B cell (primary cell): Measurements from ENCODE around the gene BTF3. TPM values are rescaled to one million over a fixed set of nuclear protein-coding genes. Genes with fewer than 3 reads are reported as not detected.

Source experiments
- ATAC-seq: fragments of 200-7000 bp; cut with Tn5 transposase; one replicate; pipeline ENCODE4 v1.10.0; 2021; ENCODE audit warnings: low read depth, mild to moderate bottlenecking, moderate number of reproducible peaks, moderate library complexity
- CTCF ChIA-PET: fragments of 350-600 bp; sonication (Branson Sonifier 250); formaldehyde crosslinking; loops from one replicate; lab custom pipeline; 2021; ENCODE audit warnings: antibody characterized with exemption, inconsistent platforms; lab: Charles Lee
- POLR2A ChIA-PET: fragments of 350-600 bp; sonication (Branson Sonifier 250); formaldehyde crosslinking; loops from one replicate; lab custom pipeline; 2021; ENCODE audit warnings: antibody characterized with exemption; lab: Charles Lee
- DNase-seq: peaks from one replicate; pipeline ENCODE4 v3.0.0; 2013
- H2AFZ ChIP-seq: 2 replicates; pipeline ENCODE4 v1.6.1; 2012; ENCODE audit warnings: mild to moderate bottlenecking, low read depth, low read length; ENCODE audit not compliant: insufficient read depth, poor library complexity, severe bottlenecking
- H3K27ac ChIP-seq, 2 donors: 1 replicate in 1 of 2; 2 replicates in 1 of 2; pipeline ENCODE4 v1.5.1; 2012 to 2013; ENCODE audit warnings: low read length in 2 of 2, mild to moderate bottlenecking in 2 of 2, moderate library complexity in 1 of 2
- H3K27me3 ChIP-seq, 4 experiments: fragments of 200-600 bp in 1 of 4; sonication (generic) in 1 of 4; replicated peaks in 1 of 4; 1 replicate in 2 of 4; 2 replicates in 2 of 4; pipeline versions ENCODE4 v1.6.1 to v1.7.0; 2013 to 2016; ENCODE audit warnings: low read length in 3 of 4, mild to moderate bottlenecking in 2 of 4, mixed read lengths in 1 of 4, moderate library complexity in 1 of 4; ENCODE audit not compliant: insufficient read depth in 4 of 4, control insufficient read depth in 3 of 4; ENCODE audit errors: control extremely low read depth in 1 of 4
- H3K36me3 ChIP-seq, 2 experiments: replicated peaks in 1 of 2; 1 replicate in 1 of 2; 2 replicates in 1 of 2; pipeline versions ENCODE4 v1.6.1 to v1.7.1; 2013; ENCODE audit warnings: low read length in 1 of 2; ENCODE audit not compliant: insufficient read depth in 2 of 2, control insufficient read depth in 1 of 2; ENCODE audit errors: control extremely low read depth in 1 of 2, extremely low read depth in 1 of 2
- H3K4me1 ChIP-seq, 2 donors: fragments of 200-600 bp in 1 of 2; sonication (generic) in 1 of 2; 1 replicate in 1 of 2; 2 replicates in 1 of 2; pipeline versions ENCODE4 v1.5.1 to v1.6.1; 2013 to 2017; ENCODE audit warnings: low read length in 2 of 2; ENCODE audit not compliant: control insufficient read depth in 2 of 2, insufficient read depth in 2 of 2
- H3K4me2 ChIP-seq: replicated peaks from 2 replicates; pipeline ENCODE3; 2012; ENCODE audit warnings: mild to moderate bottlenecking, low read depth, low read length; ENCODE audit not compliant: poor library complexity, severe bottlenecking
- H3K4me3 ChIP-seq, 5 experiments: fragments of 200-600 bp in 1 of 5; sonication (generic) in 1 of 5; 1 replicate in 3 of 5; 2 replicates in 2 of 5; pipeline versions ENCODE4 v1.5.1 to v1.7.0; 2011 to 2016; ENCODE audit warnings: low read length in 4 of 5, mild to moderate bottlenecking in 4 of 5, low read depth in 2 of 5, control low read depth in 1 of 5, moderate library complexity in 1 of 5; ENCODE audit not compliant: insufficient read depth in 1 of 5; ENCODE audit errors: control extremely low read depth in 1 of 5, extremely low read depth in 1 of 5
- H3K79me2 ChIP-seq: fragments of 200-600 bp; sonication (generic); one replicate; pipeline ENCODE4 v1.6.0; 2016; ENCODE audit warnings: low read length; ENCODE audit not compliant: control insufficient read depth, insufficient read depth
- H3K9ac ChIP-seq: fragments of 200-600 bp; sonication (generic); 2 replicates; pipeline ENCODE4 v1.6.1; 2017; ENCODE audit warnings: mild to moderate bottlenecking, low read length, moderate library complexity
- H3K9me3 ChIP-seq, 3 donors: one replicate each; pipeline versions ENCODE4 v1.6.1 to v1.7.1; 2013; ENCODE audit warnings: low read length in 2 of 3; ENCODE audit not compliant: control insufficient read depth in 2 of 3, insufficient read depth in 1 of 3; ENCODE audit errors: control extremely low read depth in 1 of 3
- H4K20me1 ChIP-seq: 2 replicates; pipeline ENCODE4 v1.6.0; 2012; ENCODE audit warnings: mild to moderate bottlenecking, low read length; ENCODE audit not compliant: insufficient read depth, control insufficient read depth, poor library complexity, severe bottlenecking
- H3K27ac Mint-ChIP-seq: one replicate; pipeline ENCODE4 v1.8.0; 2021; ENCODE audit warnings: mixed read lengths
- H3K27me3 Mint-ChIP-seq: one replicate; pipeline ENCODE4 v1.8.0; 2021; ENCODE audit warnings: mixed read lengths
- H3K4me1 Mint-ChIP-seq: one replicate; pipeline ENCODE4 v1.8.0; 2021; ENCODE audit warnings: mixed read lengths
- H3K4me3 Mint-ChIP-seq: one replicate; pipeline ENCODE4 v1.8.0; 2021; ENCODE audit warnings: mixed read lengths
- H3K9me3 Mint-ChIP-seq: one replicate; pipeline ENCODE4 v1.8.0; 2022; ENCODE audit warnings: mixed read lengths; ENCODE audit not compliant: insufficient read depth
- EZH2 ChIP-seq: IDR thresholded peaks from 2 replicates; pipeline ENCODE4 v1.6.1; 2012; ENCODE audit warnings: borderline replicate concordance, low read depth, mild to moderate bottlenecking, moderate library complexity, low read length; ENCODE audit not compliant: insufficient read depth, poor library complexity, severe bottlenecking
- WGBS: methylation state at CpG from one replicate; pipeline ENCODE4 v1.1.5; 2013; ENCODE audit warnings: missing lambda C conversion rate; ENCODE audit not compliant: insufficient coverage; 5-methylcytosine and 5-hydroxymethylcytosine counted together
- intact Hi-C: fragments of 100-400 bp; cut with micrococcal nuclease; formaldehyde crosslinking; loops from one replicate; pipeline ENCODE4 v1.10.0; 2022
- polyA plus RNA-seq: library from polyadenylated mRNA; depleted of rRNA; stranded (reverse); fragments of >200 nt; gene quantifications from 2 replicates; pipeline ENCODE4 v1.2.3, GENCODE V29; 2012
- total RNA-seq, 2 donors: library from RNA; stranded (reverse); fragments of 120-200 nt in 1 of 2; gene quantifications; 1 replicate in 1 of 2; 2 replicates in 1 of 2; pipeline versions ENCODE4 v1.2.3 to v1.2.4, GENCODE V29; 2013 to 2022
- TF ChIP-seq, protein P1 (sequence below): fragments of 200-600 bp; IDR thresholded peaks from one replicate; pipeline ENCODE4 v1.8.0; 2022; ENCODE audit warnings: antibody characterized with exemption, mild to moderate bottlenecking

BTF3 gene
- total and polyA plus RNA-seq, 2 donors (not counting 1 experiment from before 2014, with no cell fraction given), result 309 to 466 TPM

- Histone ChIP-seq H3K36me3 (no peaks in the 10 kb centered on the region), H3K9ac (no peak overlapping the region), H3K9me3 (peaks cover 0 to 1% (median 0%) of the 10 kb centered on the region in 3 donors), H4K20me1 (no peaks in the 10 kb centered on the region), H3K4me2 (no peak overlapping the region), H3K4me1 (no peaks in the 10 kb centered on the region), H3K79me2 (no peaks in the 10 kb centered on the region), H3K27ac (no peak overlapping the region), H3K4me3 (no peak overlapping the region), H3K27me3 (peaks cover 0 to 10% (median 2%) of the 10 kb centered on the region in 4 experiments), H2AFZ (no peak overlapping the region)
- H3K9me3 Mint-ChIP-seq, result no peaks in the 10 kb centered on the region
- DNase-seq, result no peak
- CTCF ChIA-PET, result no interaction called here
- ATAC-seq, result no peak
- H3K27me3 Mint-ChIP-seq, result peaks cover 59% of the 10 kb centered on the region
- no peaks in the 10 kb centered on the region for H3K4me1 Mint-ChIP-seq
- POLR2A ChIA-PET, result no interaction called here
- 100% methylated on average over 2 of the region's 4 CpGs for WGBS
- intact Hi-C loops, result no loop called here
- no peak overlapping the region for H3K4me3 Mint-ChIP-seq
- TF ChIP-seq, protein P1, sequence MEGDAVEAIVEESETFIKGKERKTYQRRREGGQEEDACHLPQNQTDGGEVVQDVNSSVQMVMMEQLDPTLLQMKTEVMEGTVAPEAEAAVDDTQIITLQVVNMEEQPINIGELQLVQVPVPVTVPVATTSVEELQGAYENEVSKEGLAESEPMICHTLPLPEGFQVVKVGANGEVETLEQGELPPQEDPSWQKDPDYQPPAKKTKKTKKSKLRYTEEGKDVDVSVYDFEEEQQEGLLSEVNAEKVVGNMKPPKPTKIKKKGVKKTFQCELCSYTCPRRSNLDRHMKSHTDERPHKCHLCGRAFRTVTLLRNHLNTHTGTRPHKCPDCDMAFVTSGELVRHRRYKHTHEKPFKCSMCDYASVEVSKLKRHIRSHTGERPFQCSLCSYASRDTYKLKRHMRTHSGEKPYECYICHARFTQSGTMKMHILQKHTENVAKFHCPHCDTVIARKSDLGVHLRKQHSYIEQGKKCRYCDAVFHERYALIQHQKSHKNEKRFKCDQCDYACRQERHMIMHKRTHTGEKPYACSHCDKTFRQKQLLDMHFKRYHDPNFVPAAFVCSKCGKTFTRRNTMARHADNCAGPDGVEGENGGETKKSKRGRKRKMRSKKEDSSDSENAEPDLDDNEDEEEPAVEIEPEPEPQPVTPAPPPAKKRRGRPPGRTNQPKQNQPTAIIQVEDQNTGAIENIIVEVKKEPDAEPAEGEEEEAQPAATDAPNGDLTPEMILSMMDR, result no peak
- TF ChIP-seq EZH2, result no peak
- no peak overlapping the region for H3K27ac Mint-ChIP-seq
Observed at GRCh38 chr5:73487815-73488214, 10.4 kb upstream of the BTF3 start.

- Histone ChIP-seq H2AFZ (no peak overlapping the region), H3K36me3 (no peaks in the 10 kb centered on the region), H3K9ac (no peak overlapping the region), H4K20me1 (no peaks in the 10 kb centered on the region), H3K27ac (no peak overlapping the region), H3K4me1 (no peaks in the 10 kb centered on the region), H3K9me3 (peaks cover 0 to 1% (median 0%) of the 10 kb centered on the region in 3 donors), H3K4me3 (no peak overlapping the region), H3K79me2 (no peaks in the 10 kb centered on the region), H3K27me3 (peaks cover 0 to 10% (median 2%) of the 10 kb centered on the region in 4 experiments), H3K4me2 (no peak overlapping the region)
- DNase-seq, result no peak
- Mint-ChIP-seq H3K4me1 (no peaks in the 10 kb centered on the region), H3K9me3 (no peaks in the 10 kb centered on the region), H3K27ac (no peak overlapping the region), H3K27me3 (peaks cover 59% of the 10 kb centered on the region), H3K4me3 (no peak overlapping the region)
- intact Hi-C loops, result no loop called here
- WGBS, result 100% methylated on average over 1 of the region's 3 CpGs
- no peak for ATAC-seq
- POLR2A ChIA-PET, result no interaction called here
- TF ChIP-seq, protein P1, result no peak
- TF ChIP-seq EZH2, result no peak
- CTCF ChIA-PET, result no interaction called here
Observed at GRCh38 chr5:73488806-73489205, 9.4 kb upstream of the BTF3 start.
